ENCODE results near the gene CALR. TPM values are rescaled to one million over a fixed set of nuclear protein-coding genes. Genes with fewer than 3 reads are reported as not detected.
A peak's percentile ranks its signal among the peaks of the same experiment; 100 is the strongest.
"Not testable (repeated sequence)": the region's sequence is repeated elsewhere in the genome, so short reads cannot be mapped to it uniquely, and the experiment has no call there.

CALR gene
- total and polyA plus RNA-seq, 9 of the 15 experiments (the other 6 are each of a cell fraction or from before 2014, with no cell fraction given): 126 to 811 (median 642) TPM

- TF ChIP-seq AFF1 (IDR thresholded peaks at IDR 0.05; ENCODE audit: low read depth in 1 of 2, partially characterized antibody in 2 of 2) (peak in 1 of 2 experiments; percentile 63), REST (IDR thresholded peaks at IDR 0.05; ENCODE audit: borderline replicate concordance) (0 out of 2 replicates have a peak, but pooled peaks have one; percentile 14), E2F8 (IDR thresholded peaks at IDR 0.05; ENCODE audit: low read depth, partially characterized antibody) (peak; percentile 48), ETV5 (CRISPR knock-in tag; IDR thresholded peaks at IDR 0.05; ENCODE audit: low read depth) (peak; percentile 7; the same call in 1 of the 2 replicates), POLR2AphosphoS5 (IDR thresholded peaks at IDR 0.05; ENCODE audit: control insufficient read depth, insufficient read depth, low read depth, low read length) (peak; percentile 19; the same call in 1 of the 2 replicates), SMARCE1 (IDR thresholded peaks at IDR 0.05) (peak; percentile 71), PHF20 (IDR thresholded peaks at IDR 0.05; ENCODE audit: partially characterized antibody) (peak; percentile 63), MEF2D (tag; conservative IDR thresholded peaks at IDR 0.05; ENCODE audit: low read depth) (0 out of 2 replicates have a peak, but pooled peaks have one; percentile 49), SMARCA4 (IDR thresholded peaks at IDR 0.05) (peak; percentile 44; the same call in 1 of the 2 replicates), ARID1B (IDR thresholded peaks at IDR 0.05) (peak; percentile 68)
- not testable (repeated sequence) for TF ChIP-seq REST (CRISPR knock-in tag; IDR thresholded peaks at IDR 0.05; ENCODE audit: low read depth)
These were observed 48.1 kb upstream of the CALR start (continued) for GRCh38 chr19:12890299-12890786.
